ENCODE results near the gene CYP2W1. TPM values are rescaled to one million over a fixed set of nuclear protein-coding genes. Genes with fewer than 3 reads are reported as not detected.
"Not testable (repeated sequence)": the region's sequence is repeated elsewhere in the genome, so short reads cannot be mapped to it uniquely, and the experiment has no call there.

The CYP2W1 gene
- total RNA-seq (2014; rRNA removed; shearing (Covaris generic)): not detected in 2 replicates
- 0.59 TPM in 1 of 2 replicates, not detected in the other for polyA plus RNA-seq (2015; cell fraction: cytosol; rRNA removed)
- polyA plus RNA-seq (2015; cell fraction: nucleus; rRNA removed): not detected in 2 replicates

DNA sequence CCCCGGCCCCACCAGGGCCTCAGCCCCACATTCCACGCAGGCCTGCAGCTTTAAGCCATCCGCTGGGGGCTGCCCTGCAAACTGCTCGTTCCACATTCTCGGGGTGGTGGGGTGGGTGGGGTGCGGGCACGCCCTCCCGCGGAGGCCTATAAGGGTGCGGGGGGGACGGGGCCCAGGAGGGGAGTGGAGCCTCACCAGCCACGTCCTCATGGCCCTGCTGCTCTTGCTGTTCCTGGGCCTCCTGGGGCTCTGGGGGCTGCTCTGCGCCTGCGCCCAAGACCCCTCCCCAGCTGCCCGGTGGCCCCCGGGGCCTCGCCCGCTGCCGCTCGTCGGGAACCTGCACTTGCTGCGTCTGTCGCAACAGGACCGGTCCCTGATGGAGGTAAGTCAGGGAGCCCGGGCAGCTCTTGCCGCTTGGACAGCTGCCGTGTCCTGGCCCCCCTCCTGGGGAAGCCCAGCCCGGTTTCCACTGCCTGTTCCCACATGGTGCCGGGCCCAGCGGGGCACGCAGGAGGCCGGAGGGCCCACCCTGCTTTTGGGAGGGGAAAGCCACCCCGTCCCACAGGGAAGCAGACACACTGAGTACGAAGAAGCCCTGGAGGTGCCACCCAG lies at the start of gene CYP2W1:
Gene CYP2W1 (plus strand): TSS at position 178 of the 612 bp plus-strand sequence. CDS start 31 bp downstream, at position 209.
- no peak for DNase-seq (ENCODE audit: low read depth)

DNA sequence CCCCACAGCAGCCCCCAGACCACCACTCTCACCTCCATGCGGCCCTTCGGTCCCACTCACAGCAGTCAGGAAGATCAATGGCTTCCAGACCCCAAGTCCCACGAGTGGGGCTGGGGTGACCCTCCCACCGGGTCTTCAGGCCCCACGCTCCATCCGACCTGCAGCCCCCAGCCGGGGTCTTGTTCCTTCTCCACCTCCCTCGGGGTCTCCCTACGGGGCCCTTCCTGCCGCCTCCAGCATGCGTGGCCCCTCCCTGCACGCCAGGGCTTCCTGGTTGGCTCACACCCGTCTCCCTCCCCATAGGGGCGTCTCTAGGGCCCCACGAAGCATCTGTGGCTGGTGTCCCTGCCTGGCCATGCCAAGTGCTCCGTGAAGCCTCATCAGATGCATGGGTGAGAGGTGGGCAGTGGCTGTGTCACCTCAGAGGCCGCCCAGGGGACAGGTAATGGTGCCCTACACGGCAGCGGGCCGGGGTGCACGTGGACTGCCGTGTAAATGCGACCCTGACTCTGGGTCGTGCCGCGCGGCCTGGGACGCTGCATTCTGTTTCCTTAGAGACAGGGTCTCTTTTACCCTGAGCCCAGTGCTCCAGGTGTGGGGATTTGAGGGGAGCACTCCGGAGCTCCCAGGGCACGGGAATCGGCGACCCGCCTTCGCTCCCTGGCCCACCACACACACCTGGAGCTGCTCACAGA lies 48.4 kb upstream of the CYP2W1 start:
- DNase-seq (ENCODE audit: low read depth): no peak

GRCh38 chr7:935164-935873 lies 47.7 kb upstream of the CYP2W1 start:
- no peak for DNase-seq (ENCODE audit: low read depth)

GRCh38 chr7:935874-936385 lies 47.1 kb upstream of the CYP2W1 start:
- DNase-seq (ENCODE audit: low read depth): no peak

DNA sequence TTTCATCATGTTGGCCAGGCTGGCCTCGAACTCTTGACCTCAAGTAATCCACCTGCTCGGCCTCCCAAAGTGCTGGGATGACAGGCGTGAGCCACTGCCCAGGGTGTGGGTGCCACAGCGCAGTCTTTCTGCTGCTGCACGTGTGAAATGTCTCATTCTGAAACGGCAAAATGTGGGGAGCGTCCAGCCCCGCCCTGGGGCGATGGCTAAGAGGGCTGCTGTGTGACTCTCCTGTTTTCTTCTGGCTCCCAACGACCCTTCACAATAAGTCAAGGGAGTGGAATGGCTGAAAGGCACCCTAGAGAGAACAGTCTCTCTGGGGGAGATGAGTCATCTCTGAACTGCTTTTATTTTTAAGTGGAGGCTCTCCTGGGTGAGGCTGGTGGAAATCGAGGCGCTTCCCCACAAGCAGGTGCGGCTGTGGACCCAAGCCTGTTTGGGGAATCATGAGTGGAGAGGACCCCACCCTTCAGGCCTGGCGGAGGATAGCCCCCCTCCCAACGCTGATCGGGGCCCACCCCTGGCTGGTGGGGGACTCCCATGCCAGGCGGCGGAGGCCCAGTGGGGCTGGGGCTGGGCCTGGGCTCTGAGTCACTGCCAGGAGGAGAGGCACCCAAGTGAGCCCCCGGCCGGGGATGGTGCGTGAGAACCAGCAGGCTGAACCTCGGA lies 46.5 kb upstream of the CYP2W1 start:
- DNase-seq (ENCODE audit: low read depth): peak; percentile 79

GRCh38 chr7:937856-938484 lies 45.0 kb upstream of the CYP2W1 start:
- DNase-seq (ENCODE audit: low read depth): no peak

DNA sequence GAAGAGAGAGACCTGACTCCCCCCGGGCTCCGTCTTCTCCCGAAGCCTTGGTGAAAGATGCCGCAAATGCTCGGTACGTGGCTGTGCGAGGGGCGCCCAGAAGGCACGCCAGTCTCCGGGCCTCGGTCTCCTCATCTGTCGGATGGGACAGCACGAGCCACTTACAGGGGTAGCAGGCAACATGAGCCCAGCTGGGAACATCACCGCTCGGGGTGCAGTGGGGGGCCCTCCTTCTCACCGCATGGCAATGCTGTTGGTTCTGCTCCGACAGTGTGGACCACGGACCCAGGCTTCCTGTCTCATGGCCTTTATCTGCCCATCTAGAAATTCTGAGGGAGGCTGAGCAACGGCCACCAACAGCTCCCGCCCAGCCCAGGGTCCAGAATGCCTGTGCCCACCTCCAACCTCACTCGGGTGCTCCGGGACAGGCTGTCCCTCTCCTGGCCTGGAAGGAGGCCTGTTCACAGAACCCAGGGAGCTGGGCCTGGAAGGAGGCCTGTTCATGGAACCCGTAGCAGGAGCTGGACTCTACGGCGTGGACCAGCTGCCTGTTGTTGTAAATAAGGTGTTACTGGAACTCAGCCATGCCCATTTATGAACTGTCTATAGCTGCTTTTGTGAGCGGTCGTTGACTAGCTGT lies 44.3 kb upstream of the CYP2W1 start:
- no peak for DNase-seq (ENCODE audit: low read depth)

GRCh38 chr7:939843-940242 lies 43.1 kb upstream of the CYP2W1 start:
- DNase-seq (ENCODE audit: low read depth): no peak

DNA sequence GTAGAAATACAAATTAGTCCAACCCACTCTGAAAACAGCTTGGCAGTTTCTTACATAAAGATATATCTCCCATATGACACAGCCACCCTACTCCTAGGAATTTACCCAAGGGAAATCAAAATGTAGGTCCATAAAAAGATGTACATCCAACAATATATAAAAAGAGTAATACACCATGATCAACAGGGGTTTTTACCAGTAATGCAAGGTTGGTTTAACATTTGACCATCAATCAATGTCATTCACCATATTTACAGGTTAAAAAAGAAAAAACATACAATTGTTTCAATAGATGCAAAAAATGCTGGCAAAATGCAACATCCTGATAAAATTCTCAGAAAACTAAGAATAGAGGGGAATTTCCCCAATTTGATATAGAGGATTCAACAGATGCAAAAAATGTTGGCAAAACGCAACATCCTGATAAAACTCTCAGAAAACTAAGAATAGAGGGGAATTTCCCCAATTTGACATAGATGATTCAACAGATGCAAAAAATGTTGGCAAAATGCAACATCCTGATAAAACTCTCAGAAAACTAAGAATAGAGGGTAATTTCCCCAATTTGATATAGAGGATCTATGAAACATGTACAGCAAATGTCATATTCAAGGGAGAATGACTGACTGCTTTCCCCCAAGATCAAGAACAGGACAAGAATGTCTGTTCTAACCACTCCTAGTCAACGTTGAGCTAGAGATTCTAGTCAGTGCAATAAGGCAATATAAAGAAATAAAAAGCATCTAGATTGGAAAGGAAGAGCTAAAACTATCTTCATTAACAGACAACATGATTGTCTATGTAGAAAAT lies 42.2 kb upstream of the CYP2W1 start:
- DNase-seq (ENCODE audit: low read depth): no peak

DNA sequence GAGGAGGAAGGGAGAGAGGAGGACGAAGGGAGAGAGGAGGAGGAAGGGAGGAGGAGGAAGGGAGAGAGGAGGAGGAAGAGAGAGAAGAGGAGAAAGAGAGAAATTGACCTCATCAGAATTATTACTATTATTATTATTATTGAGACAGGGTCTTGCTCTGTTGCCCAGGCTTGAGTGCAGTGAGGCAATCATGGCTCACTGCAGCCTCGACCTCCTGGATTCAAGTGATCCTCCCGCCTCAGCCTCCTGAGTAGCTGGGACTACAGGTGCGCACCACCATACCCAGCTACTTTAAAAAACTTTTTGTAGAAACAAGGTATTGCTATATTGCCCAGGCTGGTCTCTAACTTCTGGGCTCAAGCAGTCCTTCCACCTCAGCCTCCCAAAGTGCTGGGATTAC lies 39.2 kb upstream of the CYP2W1 start:
- not testable (repeated sequence) for DNase-seq (ENCODE audit: low read depth)

DNA sequence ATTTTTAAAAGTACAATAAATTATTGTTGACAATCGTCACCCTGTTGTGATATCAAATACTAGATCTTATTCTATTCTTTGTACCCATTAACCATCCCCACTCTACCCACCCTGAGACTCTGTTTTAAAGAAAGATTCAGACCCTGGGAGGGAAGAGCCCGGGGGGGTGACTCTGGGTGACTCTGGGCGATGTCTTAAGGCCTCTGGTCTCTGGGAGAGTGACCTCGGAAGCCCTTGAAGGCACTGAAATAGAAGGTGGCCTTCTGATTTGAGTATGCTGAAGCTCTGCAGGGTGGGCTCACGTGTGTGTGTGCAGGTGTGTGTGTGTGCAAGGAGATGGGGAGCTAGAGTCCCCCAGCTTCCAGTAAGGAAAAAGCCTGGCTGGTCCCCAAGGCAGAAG lies 38.2 kb upstream of the CYP2W1 start:
- DNase-seq (ENCODE audit: low read depth): no peak

- DNase-seq (ENCODE audit: low read depth): no peak
Observed at GRCh38 chr7:945147-945555, 37.8 kb upstream of the CYP2W1 start.

DNA sequence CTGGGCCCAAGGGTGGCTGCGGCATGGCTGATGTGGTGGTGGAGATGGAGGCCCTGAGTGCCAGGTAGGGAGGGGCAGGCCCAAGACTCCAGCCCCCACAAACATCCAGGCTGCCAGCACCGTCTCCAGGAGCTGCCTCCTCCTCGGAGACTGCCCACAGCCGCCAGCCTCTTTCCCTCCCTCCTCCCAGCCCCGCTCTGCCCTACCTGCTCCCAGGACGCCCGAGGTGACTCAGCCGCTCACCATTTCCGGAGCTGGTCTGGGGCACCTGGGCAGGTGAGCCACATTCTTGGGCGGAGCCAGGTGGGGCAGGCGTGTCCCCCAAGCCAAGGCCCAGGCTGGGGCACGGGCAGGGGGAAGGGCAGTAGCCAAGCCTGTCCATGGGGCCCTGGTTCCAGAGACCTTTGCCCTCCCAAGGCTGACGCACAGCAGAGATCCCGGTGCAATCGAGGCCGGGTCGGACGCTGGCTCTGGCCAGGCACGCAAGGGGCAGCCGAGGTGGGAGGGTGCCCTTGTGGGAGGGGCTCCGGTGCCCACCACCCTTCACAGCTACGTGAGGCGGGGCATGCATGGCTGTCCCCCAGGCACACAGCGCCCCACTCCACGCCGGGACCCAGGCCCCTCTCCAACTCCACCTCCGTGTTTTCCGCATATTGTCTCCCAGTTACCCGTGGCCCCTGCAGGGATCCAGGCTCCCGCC lies 37.3 kb upstream of the CYP2W1 start:
- DNase-seq (ENCODE audit: low read depth): no peak

DNA sequence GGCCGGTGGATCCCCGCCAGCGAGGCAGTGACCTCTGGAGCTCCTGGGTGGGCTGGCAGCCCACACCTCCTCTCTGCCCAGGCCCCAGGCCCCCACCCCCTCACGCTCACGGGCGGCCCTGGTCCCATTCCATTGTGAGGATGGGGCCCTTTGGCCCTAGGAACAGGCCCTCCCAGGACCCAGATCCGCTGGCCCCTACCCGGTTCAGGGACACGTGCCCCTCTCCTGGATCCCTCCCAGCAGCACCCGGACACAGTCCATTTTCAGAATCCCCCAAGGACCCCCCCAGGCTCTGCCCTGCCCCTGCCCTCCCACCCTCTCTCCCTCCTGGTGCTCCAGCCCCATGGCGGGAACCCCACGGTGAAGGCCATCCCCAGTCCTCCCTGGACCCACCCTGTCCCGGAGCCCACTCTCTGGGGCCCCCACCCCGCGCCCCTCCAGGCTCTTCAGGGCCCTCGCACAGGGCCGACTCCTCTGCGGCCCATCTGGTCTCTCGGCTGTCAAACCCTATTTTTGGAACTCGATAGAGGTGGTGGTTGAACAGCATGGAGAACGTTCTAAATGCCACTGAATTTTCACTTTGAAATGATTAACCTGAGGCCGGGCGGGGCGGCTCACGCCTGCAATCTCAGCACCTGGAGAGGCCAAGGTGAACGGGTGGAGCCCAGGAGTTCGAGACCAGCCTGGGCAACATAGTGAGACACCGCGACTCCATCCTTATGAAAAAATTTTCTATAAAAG lies 36.6 kb upstream of the CYP2W1 start:
- no peak for DNase-seq (ENCODE audit: low read depth)

DNA sequence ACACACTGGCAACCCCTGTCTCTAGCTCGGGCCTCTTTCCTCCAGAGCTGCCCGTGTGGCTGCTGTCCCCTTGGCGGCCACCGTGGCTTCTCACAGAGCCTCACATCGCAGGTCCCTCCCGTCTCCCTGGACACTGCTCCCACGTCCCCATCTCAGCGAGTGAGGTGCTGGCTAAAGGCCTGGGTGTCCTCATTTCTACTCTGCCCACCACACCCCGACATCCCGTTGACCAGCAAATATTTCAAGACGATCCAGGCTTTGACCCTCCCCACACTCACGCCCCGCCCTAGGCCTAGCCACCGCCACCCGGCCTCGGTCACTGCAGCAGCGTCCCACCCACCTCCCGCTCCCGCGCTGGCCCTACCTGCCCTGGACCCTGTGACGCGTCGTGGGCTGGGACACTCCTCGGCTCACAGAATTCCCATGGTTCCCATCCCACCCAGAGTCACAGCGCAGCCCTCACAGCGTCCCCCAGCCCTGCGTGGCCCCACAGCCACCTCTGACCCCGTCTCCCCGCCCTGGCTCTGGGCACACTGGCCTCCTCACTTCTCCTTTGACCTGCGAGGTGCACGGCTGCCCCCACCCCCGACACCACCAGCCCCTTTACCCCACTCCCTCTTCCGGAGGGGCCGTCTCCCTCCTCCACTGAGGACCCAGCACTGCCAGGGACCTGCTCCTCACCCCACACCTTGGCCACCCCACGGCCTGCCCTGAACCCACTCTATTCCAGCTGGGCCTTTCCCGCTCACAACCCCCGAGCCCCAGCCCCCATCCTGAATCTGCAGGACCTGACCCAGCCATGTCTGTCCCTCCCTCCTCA lies 35.4 kb upstream of the CYP2W1 start:
- no peak for DNase-seq (ENCODE audit: low read depth)

DNA sequence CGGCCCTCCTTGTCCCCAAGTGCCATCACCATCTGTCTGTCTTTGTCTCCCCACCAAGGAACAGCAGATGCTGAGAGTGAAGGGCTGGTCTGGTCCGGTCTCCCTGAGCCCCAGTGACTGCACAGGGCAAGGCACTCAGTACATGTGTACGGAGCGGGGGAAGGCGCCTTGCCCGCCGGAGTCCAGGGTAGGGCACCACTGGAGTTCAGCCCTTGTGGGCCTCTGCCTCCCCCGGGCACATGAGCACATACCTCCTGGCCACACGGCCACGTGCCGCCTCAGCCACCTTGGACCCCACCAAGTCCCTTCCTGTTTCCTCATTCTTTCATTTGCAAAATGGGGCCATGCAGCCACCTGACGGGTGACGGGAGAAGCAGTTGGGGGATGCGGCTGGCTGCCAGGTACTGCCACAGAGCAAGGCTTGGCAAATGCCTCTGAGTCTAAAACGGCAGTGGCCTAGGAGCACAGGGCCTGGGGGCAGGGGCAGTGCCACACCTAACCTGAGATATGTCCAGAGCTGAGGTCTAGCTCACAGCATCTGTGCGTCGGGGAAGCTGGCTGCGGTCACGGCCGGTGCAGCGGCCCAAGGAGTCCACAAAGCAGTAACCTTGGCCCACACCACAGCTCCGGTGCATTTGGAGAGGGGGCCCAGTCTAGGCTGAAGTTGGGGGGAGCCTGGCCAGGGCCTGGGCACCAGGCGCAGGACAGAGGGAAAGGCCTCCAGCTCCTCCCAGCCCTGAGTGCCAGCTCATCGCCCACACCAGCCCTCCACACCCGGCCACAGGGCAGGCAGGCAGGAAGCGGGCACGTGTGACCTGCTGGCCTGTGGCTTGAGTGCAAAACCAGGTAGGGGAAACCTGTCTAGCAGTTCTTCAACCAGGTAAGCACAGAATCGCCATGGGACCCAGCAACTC lies 33.7 kb upstream of the CYP2W1 start:
- DNase-seq (ENCODE audit: low read depth): no peak
